GM19193 (cell line): ENCODE results near the gene STYX.

ENCODE experiments used
- POLR2A ChIP-seq: IDR thresholded peaks from 4 replicates; pipeline ENCODE4 v1.6.1; 2011; ENCODE audit not compliant: insufficient read depth, insufficient read length; ENCODE audit errors: extremely low read depth

The STYX gene

GRCh38 chr14:52792097-52792415 lies 62.1 kb downstream of the STYX start:
- no peak for TF ChIP-seq POLR2A

GRCh38 chr14:52793061-52793460 lies 63.1 kb downstream of the STYX start:
- TF ChIP-seq POLR2A, result no peak

- TF ChIP-seq POLR2A, result no peak
These were observed 67.7 kb downstream of the STYX start for GRCh38 chr14:52797653-52798052.

- TF ChIP-seq POLR2A, result no peak
These were observed 68.9 kb downstream of the STYX start for GRCh38 chr14:52798826-52799225.

GRCh38 chr14:52801014-52801712 lies 71.2 kb downstream of the STYX start:
- TF ChIP-seq POLR2A, result no peak

- TF ChIP-seq POLR2A, result no peak
These were observed 72.6 kb downstream of the STYX start for GRCh38 chr14:52802597-52802996.

- TF ChIP-seq POLR2A, result no peak
These were observed 76.1 kb downstream of the STYX start for GRCh38 chr14:52806115-52806514.

GRCh38 chr14:52808101-52808500 lies 78.1 kb downstream of the STYX start:
- no peak for TF ChIP-seq POLR2A

GRCh38 chr14:52821805-52822250 lies 91.9 kb downstream of the STYX start:
- TF ChIP-seq POLR2A, result no peak

GRCh38 chr14:52824462-52824861 lies 94.5 kb downstream of the STYX start:
- TF ChIP-seq POLR2A, result no peak
